ENCODE results near the gene GTF2F1. TPM values are rescaled to one million over a fixed set of nuclear protein-coding genes. Genes with fewer than 3 reads are reported as not detected.
"Not testable (repeated sequence)": the region's sequence is repeated elsewhere in the genome, so short reads cannot be mapped to it uniquely, and the experiment has no call there.

Gene GTF2F1
- total and polyA plus RNA-seq, 2 donors = 24.4 to 53.2 TPM

GRCh38 chr19:6413291-6413690 is 20.3 kb upstream of the GTF2F1 start:
- H3K27ac ChIP-seq (ENCODE audit: low read depth) = no peak overlapping the region
- no peak overlapping the region for H3K4me3 ChIP-seq (ENCODE audit: low read depth, low read length)
- no peaks in the 10 kb centered on the region for H3K4me1 ChIP-seq (ENCODE audit: insufficient read depth)
- WGBS = 40% methylated on average over 10 of the region's 10 CpGs
- DNase-seq (ENCODE audit: extremely low spot score) = no peak
- peaks cover 10% of the 10 kb centered on the region for H3K36me3 ChIP-seq (ENCODE audit: insufficient read depth)

GRCh38 chr19:6412447-6413091 is 19.6 kb upstream of the GTF2F1 start:
- Histone ChIP-seq H3K27ac (ENCODE audit: low read depth) (no peak overlapping the region), H3K36me3 (ENCODE audit: insufficient read depth) (peaks cover 10% of the 10 kb centered on the region), H3K4me3 (ENCODE audit: low read depth, low read length) (no peak overlapping the region), H3K4me1 (ENCODE audit: insufficient read depth) (no peaks in the 10 kb centered on the region)
- no peak for DNase-seq (ENCODE audit: extremely low spot score)
- WGBS = 43% methylated on average over 15 of the region's 15 CpGs

GRCh38 chr19:6412061-6412446 is 19.1 kb upstream of the GTF2F1 start:
- Histone ChIP-seq H3K27ac (ENCODE audit: low read depth) (no peak overlapping the region), H3K4me1 (ENCODE audit: insufficient read depth) (no peaks in the 10 kb centered on the region), H3K4me3 (ENCODE audit: low read depth, low read length) (no peak overlapping the region), H3K36me3 (ENCODE audit: insufficient read depth) (peaks cover 10% of the 10 kb centered on the region)
- 62% methylated on average over 12 of the region's 12 CpGs for WGBS
- DNase-seq (ENCODE audit: extremely low spot score) = no peak

DNA sequence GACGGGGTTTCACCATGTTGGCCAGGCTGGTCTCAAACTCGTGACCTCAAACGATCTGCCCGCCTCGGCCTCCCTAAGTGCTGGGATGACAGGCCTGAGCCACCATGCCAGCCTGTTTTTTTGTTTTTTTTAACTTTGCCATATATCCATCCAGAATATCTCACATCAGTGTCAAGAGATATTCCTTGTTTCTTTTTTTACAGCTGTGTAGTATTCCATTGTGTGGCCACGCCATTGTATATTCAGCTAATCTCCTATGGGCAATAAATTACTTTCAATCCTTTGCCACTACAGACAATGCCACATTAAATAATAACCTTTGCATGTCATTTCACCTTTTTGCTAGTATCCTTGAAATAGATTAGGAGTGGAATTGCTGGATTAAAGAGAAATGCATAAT is 16.4 kb upstream of the GTF2F1 start:
- Histone ChIP-seq H3K36me3 (ENCODE audit: insufficient read depth) (no peaks in the 10 kb centered on the region), H3K4me1 (ENCODE audit: insufficient read depth) (no peaks in the 10 kb centered on the region), H3K4me3 (ENCODE audit: low read depth, low read length) (no peak overlapping the region), H3K27ac (ENCODE audit: low read depth) (no peak overlapping the region)
- DNase-seq (ENCODE audit: extremely low spot score) = no peak
- WGBS = 87% methylated on average over 6 of the region's 6 CpGs

- DNase-seq (ENCODE audit: extremely low spot score) = no peak
- Histone ChIP-seq H3K4me3 (ENCODE audit: low read depth, low read length) (no peak overlapping the region), H3K27ac (ENCODE audit: low read depth) (no peak overlapping the region), H3K36me3 (ENCODE audit: insufficient read depth) (no peaks in the 10 kb centered on the region), H3K4me1 (ENCODE audit: insufficient read depth) (no peaks in the 10 kb centered on the region)
- 87% methylated on average over 5 of the region's 5 CpGs for WGBS
These were observed 13.4 kb upstream of the GTF2F1 start for GRCh38 chr19:6406401-6406800.

DNA sequence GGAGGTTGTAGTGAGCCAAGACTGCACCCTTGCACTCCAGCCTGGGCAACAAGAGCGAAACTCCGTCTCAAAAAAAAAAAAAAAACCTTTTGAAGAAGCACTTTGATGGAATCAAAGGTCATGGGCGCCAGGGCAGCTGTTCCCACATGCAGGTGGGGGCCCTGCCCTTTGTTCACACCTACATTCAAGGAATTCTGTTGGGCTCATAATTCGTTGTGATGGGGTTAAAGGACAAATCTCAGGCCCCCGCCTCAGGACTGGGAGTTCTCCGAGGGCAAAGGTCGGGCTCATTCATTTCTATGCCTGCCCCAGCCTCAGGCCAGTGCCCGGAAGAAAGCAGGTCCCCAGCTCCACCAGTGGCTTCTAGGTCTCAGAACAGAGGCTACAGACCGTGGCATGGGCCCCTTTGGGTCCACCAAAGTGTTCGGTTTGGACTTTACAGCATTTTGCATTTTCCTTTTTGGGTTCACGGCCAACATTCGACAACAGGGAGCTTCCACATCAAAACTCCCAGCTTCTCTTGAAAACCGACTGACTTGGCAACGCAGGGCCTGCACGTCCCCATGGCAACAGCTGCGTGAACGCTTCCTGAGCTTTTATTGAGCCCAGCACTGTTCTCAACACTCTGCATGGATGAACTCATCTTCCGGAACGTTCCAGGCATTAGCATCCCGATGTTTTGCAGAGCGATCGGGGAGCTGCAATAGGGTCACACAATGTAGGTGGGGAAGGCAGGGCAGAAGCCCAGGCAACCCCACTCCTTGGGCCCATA is 10.1 kb upstream of the GTF2F1 start:
- Histone ChIP-seq H3K4me1 (ENCODE audit: insufficient read depth) (no peaks in the 10 kb centered on the region), H3K27ac (ENCODE audit: low read depth) (no peak overlapping the region), H3K36me3 (ENCODE audit: insufficient read depth) (no peaks in the 10 kb centered on the region), H3K4me3 (ENCODE audit: low read depth, low read length) (no peak overlapping the region)
- whole genome bisulfite sequencing = 42% methylated on average over 22 of the region's 22 CpGs
- peak; percentile 82 for DNase-seq (ENCODE audit: extremely low spot score)

DNA sequence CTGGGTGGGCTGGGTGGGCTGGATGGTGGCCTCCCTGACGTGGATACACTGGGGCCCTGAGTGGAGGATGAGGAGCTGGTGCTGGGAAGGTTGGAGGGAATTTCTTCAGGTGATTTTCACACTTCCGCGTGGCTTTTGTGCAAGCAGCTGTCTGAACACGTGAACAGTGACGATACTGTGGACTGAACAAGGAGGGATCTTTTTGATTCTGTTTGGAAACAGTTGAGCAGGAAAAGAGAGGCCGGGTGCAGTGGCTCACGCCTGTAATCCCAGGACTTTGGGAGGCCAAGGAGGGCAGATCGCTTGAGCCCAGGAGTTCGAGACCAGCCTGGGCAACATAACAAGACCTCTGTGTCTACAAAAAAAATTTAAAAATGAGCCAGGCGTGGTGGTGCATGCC is 9.1 kb upstream of the GTF2F1 start:
- no peak for DNase-seq (ENCODE audit: extremely low spot score)
- Histone ChIP-seq H3K4me3 (ENCODE audit: low read depth, low read length) (no peak overlapping the region), H3K27ac (ENCODE audit: low read depth) (no peak overlapping the region), H3K4me1 (ENCODE audit: insufficient read depth) (no peaks in the 10 kb centered on the region), H3K36me3 (ENCODE audit: insufficient read depth) (no peaks in the 10 kb centered on the region)
- 93% methylated on average over 10 of the region's 10 CpGs for WGBS

DNA sequence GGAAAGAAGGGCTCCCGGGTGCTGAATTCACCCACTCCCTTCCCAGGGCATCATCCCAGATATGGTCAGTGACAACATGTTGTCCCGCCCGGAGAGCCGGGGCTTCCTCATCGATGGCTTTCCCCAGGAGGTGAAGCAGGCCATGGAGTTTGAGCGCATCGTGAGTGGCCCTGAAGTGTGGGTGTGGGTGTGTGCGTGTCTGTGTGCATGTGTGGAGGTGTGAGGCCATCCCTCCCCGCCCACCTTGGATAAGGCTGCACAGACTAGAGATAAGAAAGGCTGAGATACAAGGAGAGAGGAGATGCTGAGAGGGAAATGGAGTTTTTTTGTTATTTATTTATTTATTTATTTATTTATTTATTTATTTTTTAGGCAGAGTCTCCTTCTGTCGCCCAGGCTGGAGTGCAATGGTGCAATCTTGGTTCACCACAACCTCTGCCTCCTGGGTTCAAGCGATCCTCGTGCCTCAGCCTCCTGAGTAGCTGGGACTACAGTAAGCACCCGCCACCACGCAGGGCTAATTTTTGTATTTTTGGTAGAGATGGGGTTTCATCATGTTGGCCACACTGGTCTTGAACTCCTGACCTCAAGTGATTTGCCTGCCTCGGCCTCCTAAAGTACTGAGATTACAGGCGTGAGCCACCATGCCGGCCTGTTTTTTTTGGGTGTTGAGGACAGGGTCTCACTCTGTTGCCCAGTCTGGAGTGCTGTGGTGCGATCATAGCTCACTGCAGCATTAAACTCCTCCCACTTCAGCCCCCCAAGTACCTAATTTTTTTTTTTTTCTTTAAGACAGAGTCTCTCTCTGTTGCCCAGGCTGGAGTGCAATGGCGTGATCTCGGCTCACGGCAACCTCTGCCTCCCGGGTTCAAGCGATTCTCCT is 7.3 kb upstream of the GTF2F1 start:
- H3K36me3 ChIP-seq (ENCODE audit: insufficient read depth); DNase-seq (ENCODE audit: extremely low spot score); H3K4me3 ChIP-seq (ENCODE audit: low read depth, low read length); H3K4me1 ChIP-seq (ENCODE audit: insufficient read depth); H3K27ac ChIP-seq (ENCODE audit: low read depth): not testable (repeated sequence)
- 94% methylated on average over 23 of the region's 23 CpGs for WGBS

- H3K4me1 ChIP-seq (ENCODE audit: insufficient read depth) = no peaks in the 10 kb centered on the region
- H3K4me3 ChIP-seq (ENCODE audit: low read depth, low read length) = no peak overlapping the region
- WGBS = 91% methylated on average over 12 of the region's 12 CpGs
- DNase-seq (ENCODE audit: extremely low spot score) = no peak
- no peaks in the 10 kb centered on the region for H3K36me3 ChIP-seq (ENCODE audit: insufficient read depth)
- no peak overlapping the region for H3K27ac ChIP-seq (ENCODE audit: low read depth)
These were observed 3.3 kb upstream of the GTF2F1 start for GRCh38 chr19:6396305-6396704.

DNA sequence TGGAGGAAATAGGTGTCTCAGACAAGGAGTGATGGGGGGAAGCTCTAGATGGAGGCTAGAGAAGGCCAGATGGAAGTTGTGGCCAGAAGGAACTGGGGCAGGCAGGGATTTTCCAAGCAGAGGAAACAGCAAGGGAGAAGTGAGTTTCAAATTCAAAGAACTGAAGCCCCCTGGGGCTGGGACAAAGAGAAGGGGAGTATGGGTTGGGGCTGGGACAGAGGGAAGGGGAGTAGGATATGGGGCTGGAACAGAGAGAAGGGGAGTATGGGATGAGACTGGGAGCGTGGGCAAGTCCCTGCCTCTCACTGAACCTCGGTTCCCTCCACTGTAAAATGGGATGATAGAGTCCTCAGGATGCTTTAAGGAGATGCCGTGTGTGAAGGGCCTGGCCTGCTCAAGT is 1.9 kb upstream of the GTF2F1 start:
- no peaks in the 10 kb centered on the region for H3K4me1 ChIP-seq (ENCODE audit: insufficient read depth)
- H3K27ac ChIP-seq (ENCODE audit: low read depth) = no peak overlapping the region
- no peak for DNase-seq (ENCODE audit: extremely low spot score)
- no peak overlapping the region for H3K4me3 ChIP-seq (ENCODE audit: low read depth, low read length)
- no peaks in the 10 kb centered on the region for H3K36me3 ChIP-seq (ENCODE audit: insufficient read depth)
- WGBS = 90% methylated on average over 3 of the region's 3 CpGs

GRCh38 chr19:6393983-6394412 is 1.0 kb upstream of the GTF2F1 start:
- Histone ChIP-seq H3K36me3 (ENCODE audit: insufficient read depth) (no peaks in the 10 kb centered on the region), H3K27ac (ENCODE audit: low read depth) (peak overlapping the region; percentile 94), H3K4me3 (ENCODE audit: low read depth, low read length) (peak overlapping the region; percentile 73), H3K4me1 (ENCODE audit: insufficient read depth) (no peaks in the 10 kb centered on the region)
- 25% methylated on average over 14 of the region's 14 CpGs for WGBS
- DNase-seq (ENCODE audit: extremely low spot score) = no peak

GRCh38 chr19:6392221-6393073 is 517 bp downstream of the GTF2F1 start:
- Histone ChIP-seq H3K36me3 (ENCODE audit: insufficient read depth) (no peaks in the 10 kb centered on the region), H3K27ac (ENCODE audit: low read depth) (peak overlapping the region; percentile 78), H3K4me1 (ENCODE audit: insufficient read depth) (no peaks in the 10 kb centered on the region), H3K4me3 (ENCODE audit: low read depth, low read length) (peak overlapping the region; percentile 73)
- 7% methylated on average over 30 of the region's 30 CpGs for WGBS
- DNase-seq (ENCODE audit: extremely low spot score) = no peak

GRCh38 chr19:6387372-6387771 is 5.6 kb downstream of the GTF2F1 start:
- Histone ChIP-seq H3K27ac (ENCODE audit: low read depth) (no peak overlapping the region), H3K4me1 (ENCODE audit: insufficient read depth) (no peaks in the 10 kb centered on the region), H3K4me3 (ENCODE audit: low read depth, low read length) (no peak overlapping the region), H3K36me3 (ENCODE audit: insufficient read depth) (peaks cover 10% of the 10 kb centered on the region)
- 93% methylated on average over 19 of the region's 19 CpGs for WGBS
- no peak for DNase-seq (ENCODE audit: extremely low spot score)

All from urinary bladder (tissue), 4 donors.